Smooth muscle cell of the coronary artery (primary cell): ENCODE data around the gene FRK. TPM values are rescaled to one million over a fixed set of nuclear protein-coding genes. Genes with fewer than 3 reads are reported as not detected.

ENCODE experiments used
- total RNA-seq: library from RNA; depleted of rRNA; stranded (reverse); fragments of >200 nt; gene quantifications from 2 replicates; pipeline ENCODE4 v1.2.3, GENCODE V29; 2014; ENCODE audit warnings: low replicate concordance

The FRK gene, protein sequence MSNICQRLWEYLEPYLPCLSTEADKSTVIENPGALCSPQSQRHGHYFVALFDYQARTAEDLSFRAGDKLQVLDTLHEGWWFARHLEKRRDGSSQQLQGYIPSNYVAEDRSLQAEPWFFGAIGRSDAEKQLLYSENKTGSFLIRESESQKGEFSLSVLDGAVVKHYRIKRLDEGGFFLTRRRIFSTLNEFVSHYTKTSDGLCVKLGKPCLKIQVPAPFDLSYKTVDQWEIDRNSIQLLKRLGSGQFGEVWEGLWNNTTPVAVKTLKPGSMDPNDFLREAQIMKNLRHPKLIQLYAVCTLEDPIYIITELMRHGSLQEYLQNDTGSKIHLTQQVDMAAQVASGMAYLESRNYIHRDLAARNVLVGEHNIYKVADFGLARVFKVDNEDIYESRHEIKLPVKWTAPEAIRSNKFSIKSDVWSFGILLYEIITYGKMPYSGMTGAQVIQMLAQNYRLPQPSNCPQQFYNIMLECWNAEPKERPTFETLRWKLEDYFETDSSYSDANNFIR
- total RNA-seq, result 0.47 and 2.0 TPM in 2 replicates

GRCh38 chr6:116060572-116061283 is at the start of gene FRK:
Gene FRK, minus strand, starts transcription at chr6:116060891. Its CDS starts 580 bp downstream, at chr6:116060311.

DNA sequence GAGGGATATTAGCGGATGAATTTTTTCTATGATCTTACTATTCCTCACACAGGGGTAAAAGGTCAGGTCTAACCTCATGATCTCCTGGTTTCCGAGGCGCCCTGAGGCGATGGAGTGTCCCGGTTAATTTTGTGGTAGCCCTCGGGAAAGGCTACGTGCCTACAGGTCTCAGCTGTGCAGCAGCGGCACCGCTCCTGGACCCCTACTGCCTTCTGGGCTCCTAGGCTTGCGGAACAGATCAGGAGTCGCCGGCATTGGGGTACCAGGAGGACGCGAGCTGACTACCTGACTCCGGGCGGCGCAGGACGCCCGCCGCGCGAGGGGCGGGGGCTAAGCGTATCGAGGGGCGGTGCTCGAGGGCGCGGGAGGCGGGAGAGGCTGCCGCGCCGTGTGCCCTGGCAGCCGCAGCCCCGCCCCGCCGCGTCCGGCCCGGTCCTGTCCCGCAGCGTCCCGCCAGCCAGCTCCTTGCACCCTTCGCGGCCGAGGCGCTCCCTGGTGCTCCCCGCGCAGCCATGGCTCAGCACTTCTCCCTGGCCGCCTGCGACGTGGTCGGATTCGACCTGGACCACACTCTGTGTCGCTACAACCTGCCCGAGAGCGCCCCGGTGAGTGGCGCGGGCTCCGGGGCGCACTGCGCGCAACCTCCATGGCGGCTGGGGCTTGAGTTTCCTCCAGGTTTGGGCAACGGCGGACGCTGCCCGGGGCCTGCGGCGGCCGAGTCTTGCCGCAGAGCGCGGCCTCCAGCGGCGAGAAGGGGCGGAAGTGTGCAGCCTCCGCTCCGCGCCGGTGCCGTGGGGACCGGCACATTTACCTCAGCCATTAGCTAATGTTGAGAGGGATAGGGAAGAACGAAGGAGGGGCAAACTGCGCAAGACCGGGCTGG is 40.0 kb upstream of the FRK start, which contains the start of gene NT5DC1:
NT5DC1 (plus strand) TSS at position 435 of the 883 bp plus-strand sequence; CDS start at position 513, 78 bp downstream.

Other genes with a start within 250 kb of the FRK start
- gene NT5DC1, start 40.0 kb upstream of the FRK start, total RNA-seq, result 6.0 and 6.4 TPM in 2 replicates
- under 0.01 and 1.1 TPM in 2 replicates for gene COL10A1, start 65.2 kb upstream of the FRK start, total RNA-seq
- gene TSPYL4, start 193.2 kb upstream of the FRK start, total RNA-seq, result 4.9 and 14.4 TPM in 2 replicates
- 91.0 and 108 TPM in 2 replicates for gene TSPYL1, start 219.0 kb upstream of the FRK start, total RNA-seq